Gastroesophageal sphincter (tissue), 3 donors: ENCODE results near the gene TAF15.

Experiments used
- CTCF ChIP-seq, 4 experiments: fragments of 200-600 bp in 2 of 4; fragments of 450-650 bp in 2 of 4; sonication (generic) in 1 of 4; IDR thresholded peaks; one replicate each; pipeline ENCODE4 v1.5.1; 2017 to 2019; ENCODE audit warnings: antibody characterized with exemption in 4 of 4, mild to moderate bottlenecking in 2 of 4, moderate library complexity in 2 of 4
- POLR2AphosphoS5 ChIP-seq: sonication (generic); formaldehyde crosslinking; IDR thresholded peaks from one replicate; pipeline ENCODE4 v1.6.1; 2017; ENCODE audit warnings: antibody characterized with exemption

DNA sequence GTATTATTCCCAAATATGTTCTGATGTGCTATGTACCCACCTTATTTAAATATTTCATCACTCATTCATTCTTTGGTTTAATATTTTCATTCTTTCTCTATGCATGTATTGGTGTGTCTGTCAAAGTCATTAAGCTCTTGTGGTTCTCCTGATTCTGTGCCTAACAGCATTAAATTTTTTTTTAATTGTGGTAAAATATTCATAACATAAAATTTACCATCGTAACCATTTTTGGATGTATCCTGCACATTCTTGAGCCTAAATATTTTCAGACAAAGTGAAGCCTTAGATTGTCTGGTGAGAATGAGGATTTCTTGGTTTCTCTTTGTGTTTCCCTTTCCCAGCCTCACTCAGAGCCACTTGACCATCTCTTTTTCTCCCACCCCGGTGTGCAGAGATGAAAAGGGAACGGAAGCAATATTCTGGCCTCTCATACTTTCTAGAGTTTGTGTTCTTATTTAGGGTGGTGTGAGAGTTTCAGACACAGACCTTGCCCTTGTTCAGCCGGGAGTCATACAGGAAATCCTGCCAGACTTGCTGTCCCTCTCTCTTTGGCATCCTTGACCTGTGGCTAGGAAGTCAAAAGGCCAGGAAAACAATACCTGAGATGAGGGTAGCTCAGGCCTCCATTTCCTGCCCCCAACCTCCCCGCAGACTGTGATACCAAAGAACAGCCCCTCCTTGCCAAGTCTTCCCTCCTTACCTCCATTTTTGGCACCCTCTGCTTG lies 66.0 kb downstream of the TAF15 start:
- TF ChIP-seq POLR2AphosphoS5 (no peak), CTCF (IDR thresholded peaks at IDR 0.05) (no peak)
